Erythroblast (primary cell): ENCODE measurements around the gene UNC13D.

Experiments used
- DNase-seq, 2 experiments: peaks; one replicate each; lab custom pipeline; 2025; lab: John Stamatoyannopoulos, UW
- GATA1 ChIP-seq: IDR thresholded peaks from 2 replicates; pipeline ENCODE4 v1.6.1; 2011; ENCODE audit warnings: low read depth, mild to moderate bottlenecking, control low read depth, low read length, moderate library complexity
- POLR2A ChIP-seq: IDR thresholded peaks from 2 replicates; pipeline ENCODE4 v1.6.1; 2011; ENCODE audit warnings: mild to moderate bottlenecking, low read length

The UNC13D gene

GRCh38 chr17:75840799-75841164, 3.4 kb downstream of the UNC13D start:
- TF ChIP-seq GATA1 (no peak), POLR2A (no peak)
- DNase-seq, result no peak

- TF ChIP-seq POLR2A (no peak), GATA1 (no peak)
- DNase-seq, result no peak
Measured at GRCh38 chr17:75839942-75840798, 4.0 kb downstream of the UNC13D start.

GRCh38 chr17:75838410-75838809, 5.8 kb downstream of the UNC13D start:
- DNase-seq, result no peak
- TF ChIP-seq POLR2A, result no peak
- TF ChIP-seq GATA1, result no peak

GRCh38 chr17:75837899-75838298, 6.3 kb downstream of the UNC13D start:
- DNase-seq, result no peak
- TF ChIP-seq POLR2A (no peak), GATA1 (no peak)

- no peak for DNase-seq
- TF ChIP-seq GATA1 (no peak), POLR2A (no peak)
Measured at GRCh38 chr17:75836605-75837004, 7.6 kb downstream of the UNC13D start.

GRCh38 chr17:75835654-75835987, 8.6 kb downstream of the UNC13D start:
- no peak for DNase-seq
- no peak for TF ChIP-seq POLR2A
- TF ChIP-seq GATA1, result no peak

- no peak for DNase-seq
- TF ChIP-seq GATA1 (no peak), POLR2A (no peak)
Measured at GRCh38 chr17:75834928-75835653, 9.1 kb downstream of the UNC13D start.

- no peak for DNase-seq
Measured at GRCh38 chr17:75834279-75834920, 9.8 kb downstream of the UNC13D start.

GRCh38 chr17:75832652-75833400, 11.4 kb downstream of the UNC13D start:
- TF ChIP-seq POLR2A (no peak), GATA1 (no peak)
- DNase-seq, result no peak

More at GRCh38 chr17:75834279-75834920, 9.8 kb downstream of the UNC13D start:
- TF ChIP-seq GATA1 (no peak), POLR2A (no peak)

GRCh38 chr17:75832164-75832651, 12.0 kb downstream of the UNC13D start:
- no peak for TF ChIP-seq POLR2A
- no peak for TF ChIP-seq GATA1
- no peak for DNase-seq

GRCh38 chr17:75831032-75831571, 13.1 kb downstream of the UNC13D start:
- no peak for DNase-seq

GRCh38 chr17:75830164-75831031, 13.8 kb downstream of the UNC13D start:
- peak in 1 of 2 experiments; percentile 38 for DNase-seq
- TF ChIP-seq POLR2A, result no peak
- no peak for TF ChIP-seq GATA1

More at GRCh38 chr17:75831032-75831571, 13.1 kb downstream of the UNC13D start:
- TF ChIP-seq POLR2A (no peak), GATA1 (no peak)
